HG03135 (cell line): ENCODE data around the gene SLC6A9.
A peak's percentile ranks its signal among the peaks of the same experiment; 100 is the strongest.

Experiments
- ATAC-seq: cut with Tn5 transposase; IDR thresholded peaks from one replicate; pipeline ENCODE4 v1.9.1; 2021; ENCODE audit warnings: mild to moderate bottlenecking, moderate library complexity; ENCODE audit not compliant: unreplicated experiment

The SLC6A9 gene

DNA sequence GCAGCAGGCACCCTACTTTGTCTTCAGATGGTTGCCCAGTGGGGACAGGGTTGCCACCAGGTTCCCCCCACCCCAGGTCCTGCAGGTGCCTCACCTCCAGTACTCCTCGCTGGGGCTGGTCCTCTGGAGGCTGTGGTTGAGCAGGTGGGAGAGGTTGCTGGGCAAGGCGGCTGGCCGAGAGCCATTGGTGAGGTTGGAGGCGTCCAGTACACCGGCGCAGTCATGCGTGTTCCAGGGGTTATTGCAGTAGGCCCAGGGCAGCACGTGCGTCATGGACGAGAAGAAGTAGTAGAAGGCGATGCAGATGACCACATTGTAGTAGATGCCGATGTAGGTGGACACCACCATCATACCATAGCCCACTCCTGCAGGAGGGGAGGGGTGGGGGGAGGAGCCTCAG is 23.0 kb downstream of the SLC6A9 start:
- no peak for ATAC-seq

DNA sequence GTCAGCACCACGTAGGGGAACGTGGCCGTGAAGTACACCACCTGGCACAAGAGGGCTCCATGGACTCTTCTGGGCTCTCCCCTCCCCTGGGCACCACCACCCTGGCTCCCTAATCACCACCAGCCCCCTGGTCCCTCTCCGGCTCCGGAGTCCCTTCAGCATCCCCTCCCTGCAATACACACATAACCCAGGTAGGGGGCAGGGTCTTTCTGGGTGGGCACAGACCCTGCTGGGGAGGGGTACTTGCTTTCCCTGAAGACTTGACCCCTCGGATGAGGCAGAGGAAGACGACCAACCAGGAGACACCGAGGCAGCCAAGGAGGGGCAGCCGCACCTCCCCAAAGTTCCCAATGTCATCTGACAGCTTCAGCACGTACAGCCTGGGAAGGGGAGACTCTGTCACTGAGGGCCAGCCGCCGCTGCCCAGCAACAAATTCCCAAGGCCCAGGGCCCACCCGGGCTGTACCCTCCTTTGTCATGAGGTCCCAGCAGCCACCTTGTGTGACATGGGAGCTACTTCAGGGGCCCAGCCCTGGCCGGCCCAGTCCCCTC is 28.6 kb downstream of the SLC6A9 start:
- no peak for ATAC-seq

DNA sequence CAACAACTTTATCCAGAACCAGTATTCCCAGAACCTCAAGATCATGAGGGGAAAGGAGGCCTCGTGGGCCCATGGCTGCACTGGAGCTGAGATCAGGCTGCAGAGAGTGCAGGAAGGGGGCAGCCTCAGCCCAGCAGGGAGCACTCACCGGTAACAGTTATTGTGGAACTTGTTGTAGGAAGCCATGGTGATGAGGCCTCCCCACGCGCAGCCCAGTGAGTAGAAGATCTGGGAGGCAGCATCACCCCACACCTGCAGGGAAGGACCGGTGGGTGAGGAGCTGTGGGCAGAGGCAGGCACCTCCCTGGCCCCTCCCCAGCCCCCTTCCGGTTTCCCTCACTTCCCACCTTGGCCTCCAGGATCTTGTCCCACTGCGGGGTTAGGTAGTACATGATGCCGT is 29.1 kb downstream of the SLC6A9 start:
- ATAC-seq: no peak

GRCh38 chr1:44000122-44000665 is 31.1 kb downstream of the SLC6A9 start:
- ATAC-seq: no peak

DNA sequence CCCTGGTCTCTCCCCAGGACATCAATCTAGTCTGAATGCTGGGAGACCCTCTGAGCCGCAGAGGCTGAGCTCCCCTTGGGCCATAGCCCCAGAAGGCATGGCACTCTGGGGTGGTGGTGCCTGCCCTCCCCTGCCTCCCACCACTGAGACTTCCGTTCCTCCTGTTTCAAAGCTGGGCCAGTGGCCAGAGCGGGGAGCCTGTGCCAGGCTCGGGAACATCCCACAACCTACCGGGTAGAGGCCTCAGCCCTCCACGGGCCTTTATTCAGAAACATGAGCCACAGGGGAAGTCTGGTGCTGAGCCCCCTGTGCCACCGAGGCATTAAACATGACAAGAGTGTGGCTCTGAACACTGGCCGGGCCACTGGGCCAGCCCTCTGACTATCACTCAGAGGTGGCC is 31.8 kb downstream of the SLC6A9 start:
- no peak for ATAC-seq

DNA sequence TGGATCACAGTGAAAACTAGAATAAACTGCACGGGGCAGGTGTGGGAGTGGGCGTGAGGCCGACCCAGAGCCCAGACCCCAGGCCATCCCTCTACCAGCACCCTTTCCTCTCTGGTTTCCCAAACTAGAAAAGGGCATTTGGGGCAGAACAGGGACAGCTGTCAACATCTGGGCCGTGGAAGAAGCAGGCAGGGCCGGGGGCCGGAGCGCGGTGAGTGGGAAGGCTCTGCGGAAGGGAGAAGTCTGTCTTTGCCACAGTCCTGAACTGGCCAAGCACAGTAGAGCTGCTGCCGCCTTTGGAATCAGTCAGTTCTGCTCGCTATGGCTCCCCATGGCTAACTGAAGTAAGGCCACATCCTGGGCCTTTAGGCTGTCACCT is 33.3 kb downstream of the SLC6A9 start:
- ATAC-seq: no peak

DNA sequence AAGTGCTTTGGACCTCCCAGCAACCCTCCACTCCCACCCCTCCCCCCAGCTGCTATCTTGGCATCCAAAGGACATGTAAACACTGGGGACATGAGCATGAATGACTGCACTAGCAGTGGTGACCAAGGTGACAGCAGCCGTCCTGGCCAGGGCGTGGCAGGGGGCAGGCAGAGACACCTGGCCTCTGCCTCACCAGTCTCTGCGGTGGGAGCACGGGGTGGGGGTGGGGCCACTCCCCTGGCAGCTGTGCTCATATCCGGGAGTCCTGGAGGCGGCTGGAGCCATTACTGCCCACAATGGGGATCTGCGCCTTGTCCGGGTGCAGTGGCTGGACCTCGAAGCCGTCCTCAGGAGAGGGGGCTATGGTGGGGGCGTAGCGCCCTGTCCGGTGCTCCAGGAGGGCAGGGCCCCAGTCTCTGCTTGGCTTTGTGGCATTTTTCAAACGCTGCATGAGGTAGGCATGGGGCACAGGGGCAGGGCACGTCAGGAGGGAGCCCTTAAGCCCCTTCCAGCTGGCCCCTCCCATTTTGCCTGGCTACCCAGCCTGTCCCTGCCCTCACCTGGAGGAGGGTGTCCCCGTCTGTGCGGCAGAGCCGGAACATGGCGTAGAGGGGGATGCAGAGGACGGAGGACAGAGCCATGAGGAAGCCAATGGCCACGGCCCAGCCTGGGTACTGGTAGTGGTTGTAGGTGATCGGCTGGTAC is 33.8 kb downstream of the SLC6A9 start:
- no peak for ATAC-seq

DNA sequence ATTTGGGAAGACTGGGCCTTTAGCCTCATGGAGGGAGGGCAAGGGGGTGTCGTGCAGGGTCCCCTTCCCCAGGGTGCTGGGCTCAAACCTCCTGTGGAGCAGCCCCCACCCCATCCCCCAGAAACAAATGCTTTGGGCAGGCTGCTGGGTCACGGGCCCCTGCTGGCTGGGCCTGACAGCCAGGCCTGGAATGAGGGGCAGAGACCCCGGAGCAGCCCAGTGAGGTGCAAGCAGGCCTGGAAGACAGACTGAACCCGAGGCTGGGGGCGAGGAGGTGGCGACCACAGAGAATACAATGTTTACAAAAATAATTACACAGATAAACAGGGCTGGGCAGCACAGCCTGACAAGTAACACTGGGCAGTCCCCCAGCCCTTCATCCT is 34.5 kb downstream of the SLC6A9 start:
- ATAC-seq: no peak

DNA sequence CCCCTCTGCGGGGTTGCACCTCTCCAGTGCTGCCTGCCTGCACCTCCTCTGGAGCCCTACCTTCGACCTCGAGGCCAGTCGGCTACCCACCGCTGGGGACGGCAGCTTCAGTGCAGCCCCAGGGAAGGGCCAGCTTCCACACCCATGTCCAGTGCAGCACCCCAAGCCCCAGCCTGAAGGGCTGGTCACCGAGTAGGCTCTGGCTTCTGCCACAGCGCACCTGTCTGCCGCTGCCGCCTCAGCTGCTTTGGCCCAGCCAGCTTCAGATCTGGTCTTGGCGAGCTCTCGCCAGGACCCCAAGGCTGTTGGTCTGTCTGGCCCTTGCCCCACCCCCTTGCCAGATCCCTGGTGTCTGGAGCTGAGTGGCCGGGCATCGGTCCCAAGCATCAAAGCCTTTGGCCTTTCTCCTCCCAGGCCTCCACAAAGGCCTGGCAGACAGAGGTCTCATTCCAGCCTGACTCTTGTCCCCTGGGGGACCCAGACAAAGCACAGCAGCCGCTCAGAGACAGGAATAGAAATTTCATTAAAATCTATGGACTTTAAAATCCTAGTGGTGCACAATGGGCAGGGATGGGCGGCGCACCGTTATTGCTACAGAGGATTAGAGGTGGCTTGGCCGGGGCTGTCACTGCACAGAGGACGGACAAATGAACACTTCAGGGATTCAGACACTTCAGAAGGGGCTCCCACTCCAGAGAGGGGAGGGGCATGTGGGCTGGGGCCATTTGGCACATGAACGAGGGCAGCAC is 35.1 kb downstream of the SLC6A9 start:
- ATAC-seq: no peak

GRCh38 chr1:43994794-43995790 is 36.2 kb downstream of the SLC6A9 start:
- no peak for ATAC-seq

DNA sequence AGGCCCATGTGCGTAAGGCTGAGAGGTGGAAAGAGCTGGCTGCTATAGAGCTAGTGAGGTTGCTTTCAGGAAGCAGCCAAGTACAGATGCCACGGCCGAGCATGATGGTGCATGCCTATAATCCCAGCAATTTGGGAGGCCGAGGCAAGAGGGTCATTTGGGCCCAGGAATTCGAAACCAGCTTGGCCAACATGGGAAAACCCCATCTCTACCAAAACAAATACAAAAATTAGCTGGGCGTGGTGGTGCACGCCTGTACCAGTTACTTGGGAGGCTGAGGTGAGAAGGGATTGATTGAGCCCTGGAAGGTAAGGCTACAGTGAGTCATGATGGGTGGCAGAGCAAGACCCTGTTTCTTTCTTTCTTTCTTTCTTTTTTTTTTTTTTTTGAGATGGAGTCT is 37.2 kb downstream of the SLC6A9 start:
- no peak for ATAC-seq

GRCh38 chr1:43993206-43993914 is 37.9 kb downstream of the SLC6A9 start:
- no peak for ATAC-seq

GRCh38 chr1:43992232-43992995 is 38.8 kb downstream of the SLC6A9 start:
- no peak for ATAC-seq

DNA sequence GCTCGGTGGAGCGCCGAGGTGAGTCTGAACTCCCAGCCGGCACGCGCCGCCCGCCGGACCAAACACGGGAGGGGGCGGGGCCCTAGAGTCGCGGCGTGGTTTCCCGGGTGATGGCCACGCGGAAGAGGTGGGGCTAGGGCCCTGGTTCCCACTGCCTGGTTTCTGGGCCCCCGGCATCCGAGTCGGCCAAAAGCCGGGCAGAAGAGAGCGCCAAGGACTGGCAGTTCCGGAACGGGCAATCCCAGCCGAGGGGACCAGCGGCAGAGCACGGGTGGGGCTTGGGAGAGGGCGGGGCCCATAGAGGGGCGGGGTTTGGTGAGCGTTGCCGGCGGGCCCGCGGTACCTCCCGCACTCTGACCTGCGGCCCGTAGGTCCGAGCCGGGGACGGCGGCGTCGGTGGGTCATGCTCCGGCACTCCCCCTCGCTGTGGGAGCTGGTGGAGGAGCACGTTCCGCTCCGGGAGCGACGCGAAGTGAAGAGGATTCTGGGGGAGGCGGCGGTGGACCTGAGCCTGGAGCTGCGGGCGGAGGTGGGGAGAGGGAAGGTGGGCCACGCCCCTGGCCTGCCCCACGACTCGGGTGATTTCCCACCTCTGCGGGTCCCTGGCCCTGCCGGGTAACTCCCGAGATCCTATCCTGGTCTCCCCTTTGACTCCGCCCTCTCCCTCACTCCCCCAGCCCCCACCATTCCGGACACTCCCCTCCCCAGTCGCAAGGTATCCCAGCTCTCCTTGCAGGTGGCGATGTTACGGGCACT is 39.6 kb downstream of the SLC6A9 start, which contains the start of gene CCDC24:
Gene CCDC24, plus strand, starts transcription at position 124 of the 756 bp plus-strand sequence. Its CDS starts 280 bp downstream, at position 404.
- peak; percentile 64 for ATAC-seq

DNA sequence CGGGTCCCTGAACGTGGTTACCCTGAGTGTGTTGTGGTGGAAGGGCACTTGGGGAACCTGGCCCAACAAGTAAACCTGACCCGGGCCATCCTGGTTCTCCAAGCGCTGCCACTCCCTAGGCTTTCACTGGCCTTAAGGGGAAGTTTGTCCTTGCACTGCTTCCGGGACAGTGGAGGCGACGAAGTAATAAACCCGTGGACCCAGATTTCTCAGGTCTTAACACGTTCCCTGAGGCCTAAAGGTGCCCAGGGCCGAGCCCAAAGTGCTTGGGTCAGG is 40.1 kb downstream of the SLC6A9 start:
- no peak for ATAC-seq

GRCh38 chr1:43990271-43991199 is 40.7 kb downstream of the SLC6A9 start:
- ATAC-seq: no peak

DNA sequence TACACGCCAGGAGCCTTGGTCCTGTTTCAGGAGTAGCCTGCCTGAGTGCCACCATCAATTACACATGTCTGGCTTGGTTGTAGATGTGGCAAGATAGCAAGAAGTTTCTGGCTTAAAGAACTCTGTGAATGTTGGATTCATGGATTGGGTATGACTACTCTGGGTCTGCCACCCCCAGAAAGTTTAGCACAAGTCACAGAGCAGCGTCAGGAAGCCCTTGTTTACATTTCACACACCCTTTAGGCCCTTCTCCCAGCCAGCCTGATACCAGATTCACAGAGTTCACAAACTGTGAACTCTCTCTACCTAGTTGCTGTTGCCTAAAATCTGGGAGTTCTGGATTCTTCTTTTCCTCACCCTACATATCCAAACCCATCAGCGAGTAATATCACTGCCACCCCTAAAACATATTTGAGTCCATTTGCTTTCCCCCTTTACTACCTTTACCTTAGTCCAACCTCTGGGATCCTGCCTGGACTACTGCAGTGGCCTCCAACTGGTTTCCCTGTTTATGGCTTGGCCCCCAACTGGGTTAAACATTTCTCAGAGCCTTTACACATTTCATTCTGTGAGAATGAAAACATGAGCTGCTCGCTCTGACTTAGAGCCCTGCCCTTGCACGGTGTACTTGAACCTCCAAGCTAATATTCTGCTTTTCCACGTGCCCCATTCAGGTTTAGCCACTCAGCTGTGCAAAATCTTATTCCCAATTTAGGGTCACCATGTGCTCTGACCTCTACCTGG is 43.9 kb downstream of the SLC6A9 start:
- no peak for ATAC-seq
